H9 (cell line): ENCODE data around the gene CKM. TPM values are rescaled to one million over a fixed set of nuclear protein-coding genes. Genes with fewer than 3 reads are reported as not detected.
"Not testable (repeated sequence)": the region's sequence is repeated elsewhere in the genome, so short reads cannot be mapped to it uniquely, and the experiment has no call there.

Source experiments
- DNase-seq: peaks from one replicate; pipeline ENCODE4 v3.0.0-alpha.2; 2017
- H2AFZ ChIP-seq: one replicate; pipeline ENCODE4 v1.6.1; 2013; ENCODE audit warnings: mild to moderate bottlenecking, low read length, control low read depth, moderate library complexity
- H2AK5ac ChIP-seq: 2 replicates; pipeline ENCODE4 v1.6.1; 2013; ENCODE audit warnings: low read length, control low read depth, mixed read lengths; ENCODE audit not compliant: insufficient read length
- H2BK120ac ChIP-seq: one replicate; pipeline ENCODE4 v1.6.1; 2013; ENCODE audit warnings: low read depth, mild to moderate bottlenecking, low read length, control low read depth, inconsistent platforms; ENCODE audit not compliant: poor library complexity, severe bottlenecking
- H2BK12ac ChIP-seq: 2 replicates; pipeline ENCODE4 v1.6.1; 2013; ENCODE audit warnings: low read length, control low read depth, mixed read lengths, low read depth; ENCODE audit not compliant: insufficient read length
- H2BK15ac ChIP-seq: 2 replicates; pipeline ENCODE4 v1.6.1; 2013; ENCODE audit warnings: low read depth, low read length, control low read depth
- H2BK20ac ChIP-seq: one replicate; pipeline ENCODE4 v1.6.1; 2013; ENCODE audit warnings: low read depth, mild to moderate bottlenecking, low read length, control low read depth, inconsistent platforms; ENCODE audit not compliant: poor library complexity, severe bottlenecking
- H2BK5ac ChIP-seq: 2 replicates; pipeline ENCODE4 v1.6.1; 2013; ENCODE audit warnings: low read length, control low read depth, mixed read lengths; ENCODE audit not compliant: insufficient read length
- H3K14ac ChIP-seq: 2 replicates; pipeline ENCODE4 v1.6.1; 2013; ENCODE audit warnings: low read length, control low read depth; ENCODE audit not compliant: insufficient read depth
- H3K18ac ChIP-seq: 2 replicates; pipeline ENCODE4 v1.6.1; 2013; ENCODE audit warnings: low read depth, mild to moderate bottlenecking, mixed read lengths, low read length, control low read depth; ENCODE audit not compliant: insufficient read length
- H3K23ac ChIP-seq: 2 replicates; pipeline ENCODE4 v1.6.1; 2013; ENCODE audit warnings: low read length, control low read depth, mixed read lengths, low read depth; ENCODE audit not compliant: insufficient read length
- H3K23me2 ChIP-seq: 2 replicates; pipeline ENCODE4 v1.6.1; 2013; ENCODE audit warnings: low read depth, mild to moderate bottlenecking, mixed read lengths, low read length, control low read depth; ENCODE audit not compliant: insufficient read length, poor library complexity, severe bottlenecking
- H3K27ac ChIP-seq: 2 replicates; pipeline ENCODE4 v1.5.1; 2013; ENCODE audit warnings: low read length, control low read depth, mixed read lengths, low read depth; ENCODE audit not compliant: insufficient read length
- H3K27me3 ChIP-seq: 2 replicates; pipeline ENCODE4 v1.6.1; 2013; ENCODE audit warnings: low read length, control low read depth, inconsistent platforms; ENCODE audit not compliant: insufficient read depth
- H3K4ac ChIP-seq: 2 replicates; pipeline ENCODE4 v1.6.1; 2013; ENCODE audit warnings: low read depth, mild to moderate bottlenecking, control low read depth, inconsistent platforms, low read length, moderate library complexity
- H3K4me1 ChIP-seq: 2 replicates; pipeline ENCODE4 v1.6.1; 2013; ENCODE audit warnings: low read length, control low read depth, inconsistent platforms; ENCODE audit not compliant: insufficient read depth
- H3K4me2 ChIP-seq: 2 replicates; pipeline ENCODE4 v1.6.1; 2013; ENCODE audit warnings: low read length, control low read depth, mixed read lengths; ENCODE audit not compliant: insufficient read length, insufficient read depth
- H3K56ac ChIP-seq: 2 replicates; pipeline ENCODE4 v1.6.1; 2013; ENCODE audit warnings: low read depth, mild to moderate bottlenecking, mixed read lengths, low read length, control low read depth; ENCODE audit not compliant: insufficient read length
- H3K79me1 ChIP-seq: 2 replicates; pipeline ENCODE4 v1.6.1; 2013; ENCODE audit warnings: low read depth, mild to moderate bottlenecking, moderate library complexity, low read length, control low read depth, inconsistent platforms; ENCODE audit not compliant: insufficient read depth, poor library complexity, severe bottlenecking
- H3K79me2 ChIP-seq: 2 replicates; pipeline ENCODE4 v1.6.1; 2013; ENCODE audit warnings: low read length, control low read depth, inconsistent platforms; ENCODE audit not compliant: insufficient read depth
- H3K9ac ChIP-seq: 2 replicates; pipeline ENCODE4 v1.6.1; 2013; ENCODE audit warnings: low read length, control low read depth, mixed read lengths; ENCODE audit not compliant: insufficient read length; ENCODE audit errors: extremely low read depth
- H3K9me3 ChIP-seq: one replicate; pipeline ENCODE4 v1.6.1; 2013; ENCODE audit warnings: low read depth, low read length, inconsistent platforms; ENCODE audit not compliant: control insufficient read depth
- H3T11ph ChIP-seq: one replicate; pipeline ENCODE4 v1.6.1; 2013; ENCODE audit warnings: mild to moderate bottlenecking, low read length, control low read depth, inconsistent platforms
- H4K20me1 ChIP-seq: one replicate; pipeline ENCODE4 v1.6.1; 2013; ENCODE audit not compliant: control insufficient read depth, insufficient read length, insufficient read depth
- H4K5ac ChIP-seq: 2 replicates; pipeline ENCODE4 v1.6.1; 2013; ENCODE audit warnings: low read depth, mild to moderate bottlenecking, mixed read lengths, low read length, control low read depth; ENCODE audit not compliant: insufficient read length
- H4K8ac ChIP-seq: replicated peaks from 2 replicates; pipeline ENCODE4 v1.6.1; 2013; ENCODE audit warnings: low read length, control low read depth, mixed read lengths, low read depth; ENCODE audit not compliant: insufficient read length
- H4K91ac ChIP-seq: 2 replicates; pipeline ENCODE4 v1.6.1; 2013; ENCODE audit warnings: low read depth, mild to moderate bottlenecking, moderate library complexity, mixed read lengths, low read length, control low read depth; ENCODE audit not compliant: insufficient read length
- H3K27ac Mint-ChIP-seq, 3 experiments: 2 replicates in 2 of 3; 3 replicates in 1 of 3; pipeline ENCODE4 v1.8.0; 2020 to 2021; ENCODE audit warnings: mixed read lengths in 3 of 3, mild to moderate bottlenecking in 1 of 3, moderate library complexity in 1 of 3
- H3K27me3 Mint-ChIP-seq: 2 replicates; pipeline ENCODE4 v1.8.0; 2021; ENCODE audit warnings: low read depth, mild to moderate bottlenecking, moderate library complexity, mixed read lengths
- H3K36me3 Mint-ChIP-seq, 3 experiments: 2 replicates in 2 of 3; 3 replicates in 1 of 3; pipeline ENCODE4 v1.8.0; 2020 to 2021; ENCODE audit warnings: low read depth in 3 of 3, mixed read lengths in 3 of 3; ENCODE audit not compliant: insufficient read depth in 1 of 3
- H3K4me1 Mint-ChIP-seq, 2 experiments: 2 replicates each; pipeline ENCODE4 v1.8.0; 2020; ENCODE audit warnings: mixed read lengths in 2 of 2
- H3K4me3 Mint-ChIP-seq, 2 experiments: 2 replicates in 1 of 2; 3 replicates in 1 of 2; pipeline ENCODE4 v1.8.0; 2020 to 2021; ENCODE audit warnings: mild to moderate bottlenecking in 2 of 2, mixed read lengths in 2 of 2, moderate library complexity in 1 of 2
- H3K9me3 Mint-ChIP-seq, 2 experiments: 2 replicates in 1 of 2; 3 replicates in 1 of 2; pipeline ENCODE4 v1.8.0; 2020; ENCODE audit warnings: mild to moderate bottlenecking in 2 of 2, mixed read lengths in 2 of 2, moderate library complexity in 1 of 2
- CTCF ChIP-seq: fragments of 200-600 bp; sonication (generic); conservative IDR thresholded peaks from 3 replicates; pipeline ENCODE4 v1.8.0; 2021; ENCODE audit warnings: antibody characterized with exemption, mild to moderate bottlenecking
- WGBS: extraction: QIAGEN DNeasy Blood & Tissue Kit; methylation state at CpG from one replicate; pipeline ENCODE4 v1.1.7; 2013; ENCODE audit warnings: missing lambda C conversion rate, low lambda C conversion rate, mixed read lengths; ENCODE audit not compliant: insufficient read length; ENCODE audit errors: extremely low coverage; 5-methylcytosine and 5-hydroxymethylcytosine counted together
- total RNA-seq: library from RNA; stranded (reverse); gene quantifications from 2 replicates; pipeline ENCODE4 v1.2.1, GENCODE V29; 2021

Gene CKM
- total RNA-seq, 1 experiment from 2014 or later = not detected

DNA sequence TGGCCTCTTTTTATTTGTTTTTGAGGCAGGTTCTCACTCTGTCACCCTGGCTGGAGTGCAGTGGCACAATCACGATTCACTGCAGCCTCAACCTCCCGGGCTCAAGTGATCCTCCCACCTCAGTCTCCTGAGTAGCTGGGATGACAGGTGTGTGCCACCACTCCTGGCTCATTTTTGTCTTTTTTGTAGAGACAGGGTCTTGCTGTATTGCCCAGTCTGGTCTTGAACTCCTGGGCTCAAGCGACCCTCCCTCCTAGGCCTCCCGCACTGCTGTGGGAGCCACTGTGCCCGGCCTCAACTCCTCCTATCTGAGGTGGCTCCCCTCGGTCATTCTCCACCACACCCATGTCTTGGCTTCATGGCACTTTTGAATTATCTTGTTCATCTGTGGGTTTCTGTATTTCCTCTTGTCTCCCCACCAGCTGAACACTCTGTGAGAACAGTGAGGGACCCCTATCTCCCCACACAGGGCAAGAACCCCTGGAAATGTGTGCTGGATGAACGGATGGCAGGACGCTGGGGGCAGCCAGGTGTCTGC is 7.9 kb downstream of the CKM start:
- Mint-ChIP-seq H3K27me3 (peaks cover 82% of the 10 kb centered on the region), H3K4me3 (no peak overlapping the region), H3K4me1 (peaks cover 0 to 4% of the 10 kb centered on the region in 2 experiments; a peak in 1 of 4 replicates), H3K9me3 (no peaks in the 10 kb centered on the region), H3K27ac (no peak overlapping the region), H3K36me3 (no peaks in the 10 kb centered on the region)
- Histone ChIP-seq H2BK5ac (no peak overlapping the region), H2BK12ac (no peak overlapping the region), H3K4ac (no peak overlapping the region), H3K14ac (no peak overlapping the region), H2AFZ (no peak overlapping the region), H3K56ac (no peak overlapping the region), H2BK15ac (no peak overlapping the region), H3T11ph (no peak overlapping the region), H3K4me2 (no peak overlapping the region), H4K91ac (no peak overlapping the region), H3K23ac (no peak overlapping the region), H3K9me3 (no peaks in the 10 kb centered on the region), H3K27ac (no peak overlapping the region), H4K20me1 (no peaks in the 10 kb centered on the region), H3K23me2 (no peaks in the 10 kb centered on the region), H2AK5ac (no peak overlapping the region), H3K79me2 (no peaks in the 10 kb centered on the region), H3K9ac (no peak overlapping the region), H3K4me1 (no peaks in the 10 kb centered on the region), H3K18ac (no peak overlapping the region), H2BK120ac (no peak overlapping the region), H4K5ac (no peak overlapping the region), H4K8ac (no peak overlapping the region), H3K27me3 (peaks cover 3% of the 10 kb centered on the region; the same call in 1 of the 2 replicates), H3K79me1 (no peaks in the 10 kb centered on the region), H2BK20ac (no peak overlapping the region)
- TF ChIP-seq CTCF = no peak
- no peak for DNase-seq
- WGBS = no CpG with 5 or more reads among the region's 8 CpGs

- not testable (repeated sequence) for H3T11ph ChIP-seq, DNase-seq, H3K56ac ChIP-seq, H4K8ac ChIP-seq, H2BK12ac ChIP-seq, H2AK5ac ChIP-seq, H2AFZ ChIP-seq, H3K27ac Mint-ChIP-seq, H3K14ac ChIP-seq, H2BK20ac ChIP-seq, H2BK15ac ChIP-seq, H3K4me2 ChIP-seq, H3K23ac ChIP-seq, H3K27ac ChIP-seq, H3K23me2 ChIP-seq, H4K20me1 ChIP-seq, H3K27me3 ChIP-seq, H3K79me1 ChIP-seq, H3K9ac ChIP-seq, H3K4me3 Mint-ChIP-seq, H3K4me1 ChIP-seq, H3K79me2 ChIP-seq, H4K91ac ChIP-seq, H4K5ac ChIP-seq, H3K9me3 ChIP-seq, H3K9me3 Mint-ChIP-seq, H2BK5ac ChIP-seq, H3K4me1 Mint-ChIP-seq, H3K18ac ChIP-seq, H3K4ac ChIP-seq, H2BK120ac ChIP-seq, H3K36me3 Mint-ChIP-seq
- no CpG with 5 or more reads among the region's 14 CpGs for WGBS
- H3K27me3 Mint-ChIP-seq = peaks cover 61% of the 10 kb centered on the region
These were observed 10.4 kb downstream of the CKM start for GRCh38 chr19:45312285-45312684.
